K562 (cell line): ENCODE results near the gene GJA4. TPM values are rescaled to one million over a fixed set of nuclear protein-coding genes. Genes with fewer than 3 reads are reported as not detected.

Experiments used
- ATAC-seq: fragments of 200-7000 bp; cut with Tn5 transposase; 3 replicates; pipeline ENCODE4 v1.9.1; 2020; ENCODE audit warnings: moderate library complexity
- BruUV-seq: library from RNA; stranded (reverse); fragments of 400-500 nt; replicated peaks from 2 replicates; lab custom pipeline; 2021; lab: Mats Ljungman, UMichigan
- CTCF ChIA-PET: fragments of 300-600 bp; formaldehyde crosslinking; extraction: SDS; loops from one replicate; lab custom pipeline; 2021; ENCODE audit warnings: low intra/inter-chr PET ratio; lab: Yijun Ruan, JAX
- POLR2A ChIA-PET: fragments of 300-600, 350-650 bp; sonication (Branson Sonifier 250); formaldehyde crosslinking; extraction: SDS; loops from one replicate; lab custom pipeline; 2021; ENCODE audit warnings: antibody characterized with exemption, inconsistent platforms; lab: Yijun Ruan, JAX
- DNase-seq, 4 experiments: peaks; one replicate each; pipeline versions ENCODE4 v3.0.0 to v3.0.0-alpha.2; 2011 to 2018; ENCODE audit warnings: low spot score in 3 of 4, mixed read lengths in 3 of 4; ENCODE audit errors: extremely low read depth in 1 of 4
- FAIRE-seq: peaks from 2 replicates; lab custom pipeline; 2011; peaks lifted over from hg19 to GRCh38; lab: Jason Lieb, UNC
- H2AFZ ChIP-seq: 2 replicates; pipeline ENCODE4 v1.6.0; 2011; ENCODE audit warnings: low read depth, low read length, control low read depth, inconsistent platforms
- H3K27ac ChIP-seq: fragments of 200-600 bp; 3 replicates; pipeline ENCODE4 v1.8.0; 2011; ENCODE audit warnings: low read depth, mild to moderate bottlenecking, control low read depth, inconsistent platforms, low read length, moderate library complexity, mixed read lengths; ENCODE audit errors: extremely low read depth
- H3K27me3 ChIP-seq, 2 experiments: fragments of 300-600 bp in 1 of 2; 2 replicates in 1 of 2; 3 replicates in 1 of 2; pipeline versions ENCODE4 v1.6.0 to v1.8.0; 2011; ENCODE audit warnings: inconsistent platforms in 2 of 2, low read length in 2 of 2, mild to moderate bottlenecking in 1 of 2, mixed read lengths in 1 of 2, moderate library complexity in 1 of 2; ENCODE audit not compliant: control insufficient read depth in 2 of 2, insufficient read depth in 2 of 2
- H3K36me3 ChIP-seq: fragments of 300-600 bp; 3 replicates; pipeline ENCODE4 v1.8.0; 2011; ENCODE audit warnings: mild to moderate bottlenecking, low read length, inconsistent platforms; ENCODE audit not compliant: control insufficient read depth, insufficient read depth
- H3K4me1 ChIP-seq, 2 experiments: fragments of 200-600 bp in 1 of 2; replicated peaks in 1 of 2; 2 replicates in 1 of 2; 3 replicates in 1 of 2; pipeline versions ENCODE4 v1.5.1 to v1.8.0; 2011; ENCODE audit warnings: inconsistent platforms in 2 of 2, low read length in 2 of 2, mild to moderate bottlenecking in 1 of 2, mixed read lengths in 1 of 2, moderate library complexity in 1 of 2; ENCODE audit not compliant: control insufficient read depth in 2 of 2, insufficient read depth in 2 of 2
- H3K4me2 ChIP-seq: 2 replicates; pipeline ENCODE4 v1.6.1; 2011; ENCODE audit warnings: low read length, control low read depth, inconsistent platforms, mixed read lengths; ENCODE audit not compliant: insufficient read depth
- H3K4me3 ChIP-seq: fragments of 200-600 bp; sonication (generic), shearing (Covaris generic); 2 replicates; pipeline ENCODE4 v1.5.1; 2016; ENCODE audit warnings: control low read depth, inconsistent platforms
- H3K79me2 ChIP-seq: fragments of 200-600 bp; 3 replicates; pipeline ENCODE4 v1.8.0; 2011; ENCODE audit warnings: low read length, inconsistent platforms; ENCODE audit not compliant: control insufficient read depth, insufficient read depth
- H3K9ac ChIP-seq, 2 experiments: 2 replicates each; pipeline versions ENCODE4 v1.6.0 to v1.6.1; 2011; ENCODE audit warnings: low read depth in 2 of 2, low read length in 2 of 2, control low read depth in 1 of 2, inconsistent platforms in 1 of 2, mild to moderate bottlenecking in 1 of 2, mixed read lengths in 1 of 2; ENCODE audit not compliant: insufficient read depth in 1 of 2
- H3K9me1 ChIP-seq: one replicate; pipeline ENCODE4 v1.6.0; 2011; ENCODE audit warnings: inconsistent platforms, mild to moderate bottlenecking, low read length, moderate library complexity; ENCODE audit not compliant: control insufficient read depth, insufficient read depth
- H3K9me3 ChIP-seq: replicated peaks from 2 replicates; pipeline ENCODE4 v1.5.1; 2011; ENCODE audit warnings: low read depth, low read length, inconsistent platforms; ENCODE audit not compliant: control insufficient read depth, insufficient read depth
- H4K20me1 ChIP-seq: replicated peaks from 2 replicates; pipeline ENCODE4 v1.6.1; 2011; ENCODE audit warnings: low read length, inconsistent platforms, mixed read lengths; ENCODE audit not compliant: control insufficient read depth, insufficient read depth
- CTBP1 ChIP-seq: fragments of 450-650 bp; IDR thresholded peaks from 2 replicates; pipeline ENCODE4 v1.6.1; 2016; ENCODE audit warnings: borderline replicate concordance
- E2F8 ChIP-seq: fragments of 450-650 bp; IDR thresholded peaks from 2 replicates; pipeline ENCODE4 v1.7.1; 2018; ENCODE audit warnings: mild to moderate bottlenecking, low read depth; ENCODE audit not compliant: partially characterized antibody
- GTF2E2 ChIP-seq: fragments of 200-800 bp; sonication (Bioruptor generic); IDR thresholded peaks from 2 replicates; pipeline ENCODE4 v1.6.1; 2016; ENCODE audit warnings: missing genetic modification characterization, missing compliant biosample characterization
- MAFF ChIP-seq: IDR thresholded peaks from 2 replicates; pipeline ENCODE4 v1.6.1; 2012; ENCODE audit warnings: low read length, improper control_type of control experiment
- PURB ChIP-seq: sonication (generic); formaldehyde crosslinking; IDR thresholded peaks from 2 replicates; pipeline ENCODE4 v1.9.0; 2021; ENCODE audit warnings: low read depth, mild to moderate bottlenecking, missing genetic modification reagents
- ZBTB34 ChIP-seq: fragments of 250-450 bp; sonication (Bioruptor Pico); IDR thresholded peaks from 2 replicates; pipeline ENCODE4 v1.8.0; 2021; ENCODE audit warnings: mild to moderate bottlenecking, moderate library complexity
- ZNF197 ChIP-seq: fragments of 200-800 bp; sonication (Bioruptor generic); IDR thresholded peaks from 2 replicates; pipeline ENCODE4 v1.6.1; 2016; ENCODE audit warnings: low read depth, missing genetic modification characterization, missing compliant biosample characterization
- ZNF449 ChIP-seq: fragments of 250-450 bp; sonication (Bioruptor Pico); IDR thresholded peaks from 2 replicates; pipeline ENCODE4 v1.8.0; 2022; ENCODE audit warnings: moderate library complexity, mild to moderate bottlenecking, inconsistent platforms
- ZNF76 ChIP-seq: fragments of 250-450 bp; sonication (Bioruptor Pico); IDR thresholded peaks from 2 replicates; pipeline ENCODE4 v1.4.0; 2020; ENCODE audit warnings: mild to moderate bottlenecking, moderate library complexity, borderline replicate concordance
- WGBS: fragments of 100-300 bp; shearing (Covaris generic); methylation state at CpG from one replicate; pipeline ENCODE4 v1.1.6; 2016; ENCODE audit warnings: low coverage, mixed read lengths; ENCODE audit not compliant: insufficient coverage; ENCODE audit errors: missing lambda C conversion rate; 5-methylcytosine and 5-hydroxymethylcytosine counted together
- in situ Hi-C: fragments of 300-500 bp; cut with MboI; formaldehyde crosslinking; loops from 4 replicates; pipeline ENCODE4 v1.15.0; 2018; ENCODE audit warnings: inconsistent platforms, mixed read lengths
- intact Hi-C: fragments of 100-400 bp; cut with micrococcal nuclease; formaldehyde crosslinking; loops from 2 replicates; pipeline ENCODE4 v1.14.2; 2022
- polyA plus RNA-seq, 8 experiments: library from polyadenylated mRNA; depleted of rRNA in 4 of 8; stranded (reverse) in 5 of 8; unstranded in 3 of 8; fragments of >200 nt; fragmentation: Nextera tagmentation in 2 of 8; fragmentation: Illumina TruSeq in 1 of 8; extraction: Ambion mirVana in 2 of 8; extraction: Trizol in 1 of 8; gene quantifications; 2 replicates each; pipeline versions ENCODE4 v1.2.1 to v1.2.3, GENCODE V29; 2011 to 2014; ENCODE audit warnings: inconsistent platforms in 1 of 8, missing spikeins in 1 of 8
- total RNA-seq, 7 experiments: library from RNA; depleted of rRNA in 6 of 7; stranded (reverse); fragments of >200 nt in 6 of 7; fragmentation: Illumina TruSeq in 2 of 7; extraction: Trizol in 2 of 7; gene quantifications; 2 replicates each; pipeline versions ENCODE4 v1.2.1 to v1.2.3, GENCODE V29; 2011 to 2021; ENCODE audit warnings: low replicate concordance in 1 of 7

The GJA4 gene
- total and polyA plus RNA-seq, 9 of the 15 experiments (the other 6 are each of a cell fraction or from before 2014, with no cell fraction given), result 0.16 to 0.24 TPM; not detected in 7

GRCh38 chr1:34831721-34832246 is 39.0 kb downstream of the GJA4 start:
- H3K9me3 ChIP-seq, result no peaks in the 10 kb centered on the region
- no peak overlapping the region for H3K4me3 ChIP-seq
- BruUV-seq, result no TSS peak
- no peak overlapping the region for H3K4me2 ChIP-seq
- ATAC-seq (no peak), FAIRE-seq (no peak), DNase-seq (peak in 1 of 4 experiments; percentile 5)
- ChIA-PET CTCF (no interaction called here), POLR2A (interaction anchor here (1.1 to 2.7 kb wide), 3 partner anchors 12 to 28 kb away, joined by 3 to 9 read pairs (median 5); partner anchors contain the start of gene SMIM12)
- no peak overlapping the region for H3K27ac ChIP-seq
- TF ChIP-seq ZNF76 (no peak), CTBP1 (no peak), E2F8 (no peak), ZBTB34 (CRISPR knock-in tag) (no peak), ZNF449 (CRISPR knock-in tag) (no peak), MAFF (no peak), GTF2E2 (tag) (no peak), PURB (CRISPR knock-in tag) (no peak), ZNF197 (CRISPR knock-in tag) (no peak)
- no peaks in the 10 kb centered on the region for H3K79me2 ChIP-seq
- 17% methylated on average over 6 of the region's 6 CpGs for WGBS
- H3K4me1 ChIP-seq, result no peaks in the 10 kb centered on the region; a peak in 1 of 5 replicates
- H3K9ac ChIP-seq, result peak overlapping the region in 1 of 2 experiments; percentile 8; a peak in 1 of 4 replicates
- peaks cover 0 to 9% of the 10 kb centered on the region in 2 experiments; a peak in 4 of 5 replicates for H3K27me3 ChIP-seq
- H3K36me3 ChIP-seq, result no peaks in the 10 kb centered on the region
- no peak overlapping the region for H2AFZ ChIP-seq
- in situ Hi-C loops (no loop called here), intact Hi-C loops (no loop called here)
- no peaks in the 10 kb centered on the region for H4K20me1 ChIP-seq
- H3K9me1 ChIP-seq, result no peaks in the 10 kb centered on the region
